Activated naive CD4-positive, alpha-beta T cell treated with Interleukin-2 at 50 U/mL for 16 hours (primary cell): ENCODE results near the gene OR2H2.

Source experiments
- DNase-seq: peaks from one replicate; pipeline ENCODE4 v3.0.0-alpha.2; 2020

OR2H2 gene

GRCh38 chr6:29631209-29631810 is 46.4 kb downstream of the OR2H2 start:
- DNase-seq, result no peak

DNA sequence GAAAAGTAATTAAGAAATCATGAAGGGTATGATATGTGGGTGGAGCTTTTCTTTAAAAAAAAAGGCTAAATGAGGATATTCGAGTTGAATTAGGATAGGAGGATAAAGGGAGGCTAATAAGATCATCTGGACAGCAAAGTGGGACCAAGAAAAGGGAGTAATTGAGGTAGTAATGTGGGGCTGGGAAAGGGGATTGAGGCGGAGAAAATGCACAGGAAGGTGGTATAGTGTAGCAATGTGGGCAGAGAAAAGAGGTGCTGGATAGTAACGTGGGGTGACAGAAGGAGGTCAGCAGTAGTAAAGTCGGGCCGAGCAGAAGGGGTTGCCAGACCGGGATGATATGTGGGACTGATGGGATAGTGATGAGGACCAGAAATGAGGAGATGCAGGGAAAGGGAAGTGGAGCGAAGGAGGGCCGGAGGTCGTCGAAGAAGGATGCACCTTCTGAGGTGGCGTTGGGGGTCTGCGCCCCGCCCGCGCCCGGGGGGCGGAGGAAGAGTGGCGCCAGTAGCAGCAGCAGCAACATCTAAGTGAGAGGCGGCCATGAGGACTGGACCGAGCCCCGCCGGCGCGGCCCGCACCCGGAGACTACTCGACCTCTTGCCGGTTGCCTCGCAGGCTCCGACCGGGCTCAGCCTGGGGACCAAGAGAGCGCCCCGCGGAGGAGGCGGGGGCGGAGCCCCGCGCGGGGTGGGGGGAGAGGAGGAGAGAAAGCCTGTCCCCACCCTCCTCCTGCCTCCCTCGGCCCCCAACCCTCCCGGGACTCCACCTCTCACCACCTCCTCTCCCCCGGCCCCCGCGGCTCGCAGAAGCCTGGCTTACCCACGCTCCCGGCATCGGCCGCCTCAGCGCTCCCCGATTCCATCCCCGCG is 47.2 kb downstream of the OR2H2 start:
- peak; percentile 60 for DNase-seq

- peak; percentile 70 for DNase-seq
Measured at GRCh38 chr6:29632789-29633533, 48.0 kb downstream of the OR2H2 start, which contains the start of gene GABBR1. GABBR1 (minus strand) TSS chr6:29633183; CDS start chr6:29632385, 798 bp downstream.

- no peak for DNase-seq
Measured at GRCh38 chr6:29633534-29633905, 48.6 kb downstream of the OR2H2 start.

DNA sequence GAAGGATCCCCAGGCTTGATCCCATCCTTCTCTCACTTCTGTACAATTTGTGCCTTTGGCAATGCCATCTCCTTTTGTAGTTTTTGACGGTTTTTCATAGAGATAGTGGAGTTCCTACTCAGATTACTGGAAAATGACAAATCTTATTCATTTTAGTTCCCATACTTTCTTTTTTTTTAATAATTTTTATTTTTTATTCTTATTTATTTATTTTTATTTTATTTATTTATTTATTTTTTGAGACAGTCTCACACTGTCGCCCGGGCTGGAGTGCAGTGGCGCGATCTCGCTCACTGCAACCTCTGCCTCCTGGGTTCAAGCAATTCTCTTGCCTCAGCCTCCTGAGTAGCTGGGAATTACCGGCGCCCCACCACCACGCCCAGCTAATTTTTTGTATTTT is 52.3 kb downstream of the OR2H2 start:
- DNase-seq, result no peak
